HUES48 (cell line): ENCODE data around the gene BEAN1.

Experiments
- H3K27ac ChIP-seq: one replicate; pipeline ENCODE4 v1.7.0; 2013; ENCODE audit warnings: low read depth, low read length, inconsistent platforms
- H3K27me3 ChIP-seq: 2 replicates; pipeline ENCODE4 v1.6.1; 2013; ENCODE audit warnings: mild to moderate bottlenecking, low read length; ENCODE audit not compliant: control insufficient read depth, insufficient read depth
- H3K36me3 ChIP-seq: 2 replicates; pipeline ENCODE4 v1.6.1; 2013; ENCODE audit warnings: low read length; ENCODE audit not compliant: control insufficient read depth, insufficient read depth
- H3K4me1 ChIP-seq: 2 replicates; pipeline ENCODE4 v1.6.1; 2013; ENCODE audit warnings: mild to moderate bottlenecking, low read length; ENCODE audit not compliant: control insufficient read depth, insufficient read depth
- H3K4me3 ChIP-seq: 2 replicates; pipeline ENCODE4 v1.5.1; 2013; ENCODE audit warnings: mild to moderate bottlenecking, low read depth, low read length
- H3K9ac ChIP-seq: 2 replicates; pipeline ENCODE4 v1.6.1; 2013; ENCODE audit warnings: mild to moderate bottlenecking, low read depth, low read length, moderate library complexity
- H3K9me3 ChIP-seq: 2 replicates; pipeline ENCODE4 v1.6.1; 2013; ENCODE audit warnings: low read length; ENCODE audit not compliant: control insufficient read depth, insufficient read depth

The BEAN1 gene

DNA sequence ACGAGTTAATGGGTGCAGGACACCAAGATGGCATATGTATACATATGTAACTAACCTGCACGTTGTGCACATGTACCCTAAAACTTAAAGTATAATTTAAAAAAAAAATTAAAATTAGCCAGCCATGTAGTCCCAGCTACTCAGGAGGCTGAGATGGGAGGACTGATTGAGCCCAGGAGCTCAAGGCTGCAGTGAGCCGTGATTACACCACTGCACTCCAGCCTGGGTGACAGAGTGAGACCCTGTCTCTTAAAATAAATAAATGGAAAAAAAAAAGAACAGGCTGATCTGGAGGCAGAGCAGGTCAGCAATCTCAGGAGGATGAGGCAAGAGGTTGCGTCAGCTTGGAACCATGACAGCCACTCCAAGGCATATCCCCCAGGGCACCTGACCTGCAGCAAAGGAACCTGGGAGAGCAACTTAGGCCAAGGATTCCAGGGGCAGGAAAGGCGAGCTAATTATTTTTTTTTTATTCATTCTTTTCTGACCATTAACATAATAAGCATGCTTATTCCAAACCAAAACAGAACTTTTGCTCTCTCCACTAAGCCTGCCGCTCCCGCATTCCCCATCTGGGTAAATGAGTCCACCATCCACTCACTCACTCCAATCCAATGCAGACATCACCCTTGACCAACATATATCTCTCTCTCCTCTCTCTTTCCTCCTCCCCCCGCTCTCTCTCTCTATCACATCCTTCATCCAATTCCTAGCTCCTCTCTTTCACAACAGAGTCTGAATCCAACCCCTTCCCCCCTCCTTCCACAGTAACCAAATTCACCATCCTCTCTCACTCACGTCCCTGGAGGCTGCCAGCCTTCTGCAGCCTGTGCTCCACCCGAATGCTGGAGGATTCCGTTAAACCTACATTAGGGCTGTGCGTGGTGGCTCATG is 75.2 kb downstream of the BEAN1 start:
- Histone ChIP-seq H3K27me3 (no peaks in the 10 kb centered on the region), H3K9me3 (no peaks in the 10 kb centered on the region), H3K36me3 (no peaks in the 10 kb centered on the region), H3K4me1 (no peaks in the 10 kb centered on the region), H3K4me3 (no peak overlapping the region), H3K9ac (no peak overlapping the region), H3K27ac (no peak overlapping the region)

GRCh38 chr16:66503030-66503429 is 75.9 kb downstream of the BEAN1 start:
- Histone ChIP-seq H3K4me1 (no peaks in the 10 kb centered on the region), H3K9me3 (no peaks in the 10 kb centered on the region), H3K9ac (no peak overlapping the region), H3K27me3 (no peaks in the 10 kb centered on the region), H3K36me3 (no peaks in the 10 kb centered on the region), H3K4me3 (no peak overlapping the region), H3K27ac (no peak overlapping the region)

GRCh38 chr16:66503612-66504011 is 76.5 kb downstream of the BEAN1 start:
- no peaks in the 10 kb centered on the region for H3K4me1 ChIP-seq
- no peak overlapping the region for H3K27ac ChIP-seq
- no peaks in the 10 kb centered on the region for H3K27me3 ChIP-seq
- H3K36me3 ChIP-seq: no peaks in the 10 kb centered on the region
- H3K9ac ChIP-seq: no peak overlapping the region
- no peaks in the 10 kb centered on the region for H3K9me3 ChIP-seq
- H3K4me3 ChIP-seq: no peak overlapping the region

GRCh38 chr16:66507731-66508239 is 80.7 kb downstream of the BEAN1 start:
- Histone ChIP-seq H3K27me3 (no peaks in the 10 kb centered on the region), H3K27ac (no peak overlapping the region), H3K9ac (no peak overlapping the region), H3K36me3 (no peaks in the 10 kb centered on the region), H3K4me3 (no peak overlapping the region), H3K9me3 (no peaks in the 10 kb centered on the region), H3K4me1 (peaks cover 26% of the 10 kb centered on the region)

DNA sequence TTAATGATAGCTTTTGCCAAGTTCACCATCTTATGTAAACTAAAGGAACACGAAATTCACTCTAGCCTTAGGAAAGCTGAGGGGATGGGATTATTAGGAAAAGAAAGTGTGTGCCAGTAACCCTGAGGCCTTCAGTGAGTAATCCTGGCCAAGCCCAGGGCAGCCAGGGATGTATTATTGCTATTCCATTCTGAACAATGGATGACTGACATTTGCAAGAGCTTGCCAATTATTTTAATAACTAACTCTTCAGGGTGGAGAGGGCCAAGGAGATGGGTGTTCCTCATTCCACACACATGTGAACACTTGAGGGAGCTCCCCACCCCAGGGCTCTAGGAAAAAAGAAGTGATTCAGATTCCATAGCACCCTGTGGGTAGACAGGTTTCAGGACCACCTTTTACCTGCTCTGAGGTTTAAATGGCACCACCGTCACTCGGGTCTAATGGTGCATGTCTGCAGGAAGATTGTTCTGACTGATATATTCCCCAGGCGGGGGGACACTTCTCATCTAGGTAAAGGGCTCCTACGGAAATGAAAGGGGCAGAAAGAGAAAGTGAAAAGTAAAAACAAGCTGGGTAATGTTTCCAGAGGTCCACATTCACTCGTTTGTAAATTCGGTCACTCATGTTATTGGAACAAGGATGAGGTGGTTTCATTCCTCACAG is 81.3 kb downstream of the BEAN1 start:
- Histone ChIP-seq H3K27me3 (no peaks in the 10 kb centered on the region), H3K9ac (no peak overlapping the region), H3K36me3 (no peaks in the 10 kb centered on the region), H3K9me3 (no peaks in the 10 kb centered on the region), H3K27ac (no peak overlapping the region), H3K4me1 (peaks cover 29% of the 10 kb centered on the region), H3K4me3 (no peak overlapping the region)

GRCh38 chr16:66508914-66509496 is 81.9 kb downstream of the BEAN1 start:
- Histone ChIP-seq H3K4me1 (peaks cover 29% of the 10 kb centered on the region), H3K27ac (no peak overlapping the region)

DNA sequence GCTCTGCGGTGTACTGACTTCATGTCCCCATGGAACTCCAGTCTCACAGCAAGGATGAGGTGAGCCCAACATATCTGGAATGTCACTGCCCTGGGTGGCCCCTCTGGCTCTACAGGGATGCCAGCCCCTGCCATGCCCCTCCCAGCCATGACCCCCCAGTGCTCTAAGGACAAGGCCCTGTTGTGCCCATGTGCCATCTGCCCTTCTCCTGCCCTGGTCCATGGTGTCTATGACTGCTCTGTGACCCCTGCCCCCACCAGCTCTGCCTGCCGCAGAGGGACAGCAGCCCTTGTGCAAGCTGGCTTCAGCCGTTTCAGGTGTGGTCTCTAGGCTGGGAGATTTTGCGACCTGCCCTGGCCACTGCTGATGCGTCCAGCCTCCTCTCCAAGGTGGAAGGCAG is 82.5 kb downstream of the BEAN1 start:
- no peak overlapping the region for H3K4me3 ChIP-seq
- no peak overlapping the region for H3K27ac ChIP-seq
- no peaks in the 10 kb centered on the region for H3K9me3 ChIP-seq
- H3K27me3 ChIP-seq: no peaks in the 10 kb centered on the region
- H3K36me3 ChIP-seq: no peaks in the 10 kb centered on the region
- peaks cover 29% of the 10 kb centered on the region for H3K4me1 ChIP-seq
- H3K9ac ChIP-seq: no peak overlapping the region

More at GRCh38 chr16:66508914-66509496, 81.9 kb downstream of the BEAN1 start:
- Histone ChIP-seq H3K4me3 (no peak overlapping the region), H3K9ac (no peak overlapping the region), H3K9me3 (no peaks in the 10 kb centered on the region), H3K27me3 (no peaks in the 10 kb centered on the region), H3K36me3 (no peaks in the 10 kb centered on the region)

DNA sequence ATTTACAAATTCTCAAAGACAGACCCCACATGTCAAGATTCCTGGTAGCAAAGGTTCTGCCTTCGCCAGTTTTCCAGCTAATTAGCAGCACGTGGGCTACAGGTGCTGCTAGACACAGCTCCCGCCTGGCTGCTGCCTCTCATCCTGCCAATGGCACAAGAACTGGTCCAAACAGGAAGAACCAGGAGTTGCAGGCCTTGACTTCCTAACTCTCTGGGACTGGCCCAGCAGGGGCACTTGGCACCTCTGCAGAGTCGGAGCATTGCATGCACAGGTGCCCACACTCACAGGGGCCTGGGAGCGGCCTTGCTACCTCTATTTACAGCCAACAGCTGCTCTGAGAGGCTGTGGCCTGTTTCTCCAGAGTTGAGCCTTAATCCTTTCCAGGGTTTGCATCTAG is 83.2 kb downstream of the BEAN1 start:
- peaks cover 32% of the 10 kb centered on the region for H3K4me1 ChIP-seq
- H3K36me3 ChIP-seq: no peaks in the 10 kb centered on the region
- no peak overlapping the region for H3K27ac ChIP-seq

DNA sequence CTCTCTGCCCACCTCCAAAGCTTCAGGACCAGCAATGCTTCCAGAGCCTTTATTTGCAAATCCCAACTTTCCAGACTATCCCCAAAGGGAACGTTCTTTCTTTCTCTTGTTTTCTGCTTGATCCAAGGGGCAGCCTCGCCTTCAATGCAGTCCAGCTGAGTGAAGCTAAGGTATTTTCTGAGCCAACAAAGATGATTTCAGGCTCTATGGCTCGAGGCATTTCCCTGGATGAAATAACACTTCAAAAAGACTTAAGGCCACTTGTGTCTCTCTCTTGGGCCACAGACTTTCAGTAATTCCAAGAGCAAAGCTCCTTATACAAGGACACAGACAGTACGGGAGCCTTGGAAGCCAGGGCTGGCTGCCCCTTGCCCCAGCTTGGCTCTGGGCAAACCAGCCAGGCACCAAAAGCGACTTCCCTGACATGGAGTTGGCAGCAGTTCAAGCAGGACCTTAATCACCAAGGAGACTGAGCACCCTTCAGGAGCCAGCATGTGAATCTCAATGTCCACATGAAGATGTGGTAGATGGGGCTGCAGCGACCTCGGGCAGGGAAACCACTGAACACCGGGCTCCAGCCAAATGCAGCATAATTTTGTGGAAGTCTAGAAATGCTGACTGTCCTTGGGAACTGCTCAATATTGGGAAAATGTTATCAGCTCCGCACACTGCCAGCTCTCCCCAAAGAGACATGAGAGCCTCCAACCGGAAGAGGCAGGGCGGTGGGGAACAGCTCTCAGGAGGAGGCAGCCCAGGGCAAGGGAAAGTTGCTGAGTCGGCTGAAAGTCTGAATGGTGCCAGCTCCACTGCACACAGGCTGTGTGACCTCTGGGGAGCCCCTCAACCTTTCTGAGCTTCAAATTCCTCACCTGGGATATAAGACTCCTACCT is 83.9 kb downstream of the BEAN1 start:
- Histone ChIP-seq H3K27me3 (no peaks in the 10 kb centered on the region), H3K4me1 (peaks cover 34% of the 10 kb centered on the region), H3K36me3 (no peaks in the 10 kb centered on the region), H3K9me3 (no peaks in the 10 kb centered on the region), H3K4me3 (no peak overlapping the region), H3K9ac (0 out of 2 replicates have a peak overlapping the region, but pooled peaks have one; percentile 16), H3K27ac (peak overlapping the region; percentile 93)

More for the DNA sequence above, 83.2 kb downstream of the BEAN1 start:
- H3K9me3 ChIP-seq: no peaks in the 10 kb centered on the region
- H3K27me3 ChIP-seq: no peaks in the 10 kb centered on the region
- H3K4me3 ChIP-seq: no peak overlapping the region
- no peak overlapping the region for H3K9ac ChIP-seq

GRCh38 chr16:66511602-66512271 is 84.6 kb downstream of the BEAN1 start:
- peak overlapping the region; percentile 16; the same call in 1 of the 2 replicates for H3K9ac ChIP-seq
- H3K9me3 ChIP-seq: no peaks in the 10 kb centered on the region
- peaks cover 34% of the 10 kb centered on the region for H3K4me1 ChIP-seq
- no peak overlapping the region for H3K4me3 ChIP-seq
- H3K27me3 ChIP-seq: no peaks in the 10 kb centered on the region
- H3K27ac ChIP-seq: peak overlapping the region; percentile 93
- H3K36me3 ChIP-seq: no peaks in the 10 kb centered on the region
